Astrocyte of the spinal cord (primary cell): Measurements from ENCODE around the gene ACOT4.
"Not testable (repeated sequence)": the region's sequence is repeated elsewhere in the genome, so short reads cannot be mapped to it uniquely, and the experiment has no call there.

Experiments
- DNase-seq: peaks from one replicate; pipeline ENCODE4 v3.0.0; 2011; ENCODE audit warnings: low read depth, low spot score
- H3K4me3 ChIP-seq: 2 replicates; pipeline ENCODE4 v1.5.1; 2011; ENCODE audit warnings: low read depth, mild to moderate bottlenecking, low read length, moderate library complexity
- in situ Hi-C: cut with HindIII; loops from 2 replicates; pipeline ENCODE4 v1.10.0; 2017; ENCODE audit warnings: low sequenced_read_pairs
- TF ChIP-seq, protein P1 (sequence below): IDR thresholded peaks from 2 replicates; pipeline ENCODE4 v1.5.1; 2012; ENCODE audit warnings: low read depth, mild to moderate bottlenecking, low read length, inconsistent platforms

Gene ACOT4

GRCh38 chr14:73591690-73592449 lies at the start of gene ACOT4:
Gene ACOT4 (plus strand): TSS chr14:73591873. CDS start chr14:73591960, 87 bp downstream.
- H3K4me3 ChIP-seq, result peak within 1 kb of the TSS; percentile 48
- in situ Hi-C loops, result no loop called here
- TF ChIP-seq, protein P1, sequence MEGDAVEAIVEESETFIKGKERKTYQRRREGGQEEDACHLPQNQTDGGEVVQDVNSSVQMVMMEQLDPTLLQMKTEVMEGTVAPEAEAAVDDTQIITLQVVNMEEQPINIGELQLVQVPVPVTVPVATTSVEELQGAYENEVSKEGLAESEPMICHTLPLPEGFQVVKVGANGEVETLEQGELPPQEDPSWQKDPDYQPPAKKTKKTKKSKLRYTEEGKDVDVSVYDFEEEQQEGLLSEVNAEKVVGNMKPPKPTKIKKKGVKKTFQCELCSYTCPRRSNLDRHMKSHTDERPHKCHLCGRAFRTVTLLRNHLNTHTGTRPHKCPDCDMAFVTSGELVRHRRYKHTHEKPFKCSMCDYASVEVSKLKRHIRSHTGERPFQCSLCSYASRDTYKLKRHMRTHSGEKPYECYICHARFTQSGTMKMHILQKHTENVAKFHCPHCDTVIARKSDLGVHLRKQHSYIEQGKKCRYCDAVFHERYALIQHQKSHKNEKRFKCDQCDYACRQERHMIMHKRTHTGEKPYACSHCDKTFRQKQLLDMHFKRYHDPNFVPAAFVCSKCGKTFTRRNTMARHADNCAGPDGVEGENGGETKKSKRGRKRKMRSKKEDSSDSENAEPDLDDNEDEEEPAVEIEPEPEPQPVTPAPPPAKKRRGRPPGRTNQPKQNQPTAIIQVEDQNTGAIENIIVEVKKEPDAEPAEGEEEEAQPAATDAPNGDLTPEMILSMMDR, result no peak
- DNase-seq, result peak; percentile 19

DNA sequence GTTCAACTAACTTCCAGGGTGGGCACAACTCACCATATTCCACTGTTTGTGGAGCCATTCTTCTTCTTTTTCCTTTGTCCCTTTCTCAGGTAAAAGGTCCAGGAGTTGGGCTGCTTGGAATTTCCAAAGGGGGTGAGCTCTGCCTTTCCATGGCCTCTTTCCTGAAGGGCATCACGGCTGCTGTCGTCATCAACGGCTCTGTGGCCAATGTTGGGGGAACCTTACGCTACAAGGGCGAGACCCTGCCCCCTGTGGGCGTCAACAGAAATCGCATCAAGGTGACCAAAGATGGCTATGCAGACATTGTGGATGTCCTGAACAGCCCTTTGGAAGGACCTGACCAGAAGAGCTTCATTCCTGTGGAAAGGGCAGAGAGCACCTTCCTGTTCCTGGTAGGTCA lies 48.7 kb upstream of the ACOT4 start:
- H3K4me3 ChIP-seq, DNase-seq, in situ Hi-C loops: not testable (repeated sequence)

GRCh38 chr14:73545353-73545752 lies 46.3 kb upstream of the ACOT4 start:
- DNase-seq, in situ Hi-C loops: not testable (repeated sequence)

GRCh38 chr14:73549097-73549496 lies 42.6 kb upstream of the ACOT4 start:
- in situ Hi-C loops, H3K4me3 ChIP-seq, DNase-seq: not testable (repeated sequence)

More at GRCh38 chr14:73545353-73545752, 46.3 kb upstream of the ACOT4 start:
- H3K4me3 ChIP-seq, result not testable (repeated sequence)

GRCh38 chr14:73549889-73550524 lies 41.7 kb upstream of the ACOT4 start:
- DNase-seq, in situ Hi-C loops, H3K4me3 ChIP-seq: not testable (repeated sequence)

GRCh38 chr14:73553845-73554244 lies 37.8 kb upstream of the ACOT4 start:
- no peak for DNase-seq
- H3K4me3 ChIP-seq, result no peak overlapping the region
- in situ Hi-C loops, result no loop called here
- TF ChIP-seq, protein P1, result no peak

DNA sequence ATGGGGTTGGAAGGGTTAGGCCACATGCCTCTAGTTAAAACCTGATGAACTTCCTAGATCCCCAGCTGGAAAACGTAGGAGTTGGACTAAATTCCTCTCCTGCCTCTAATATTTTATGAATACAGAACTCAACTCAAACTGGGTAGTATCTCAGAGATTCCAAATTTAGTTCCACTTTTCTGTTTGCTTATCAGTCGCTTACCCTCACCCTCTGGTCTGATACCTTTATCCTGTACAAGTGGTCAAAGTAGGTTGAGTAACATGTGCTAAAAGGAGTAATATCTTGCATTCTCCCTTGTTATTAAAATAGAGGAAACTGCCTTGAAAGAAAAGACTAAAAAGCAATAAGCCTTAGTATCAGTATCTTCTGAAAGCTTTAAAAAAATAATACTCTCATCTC lies 34.5 kb upstream of the ACOT4 start:
- DNase-seq, H3K4me3 ChIP-seq, in situ Hi-C loops: not testable (repeated sequence)

DNA sequence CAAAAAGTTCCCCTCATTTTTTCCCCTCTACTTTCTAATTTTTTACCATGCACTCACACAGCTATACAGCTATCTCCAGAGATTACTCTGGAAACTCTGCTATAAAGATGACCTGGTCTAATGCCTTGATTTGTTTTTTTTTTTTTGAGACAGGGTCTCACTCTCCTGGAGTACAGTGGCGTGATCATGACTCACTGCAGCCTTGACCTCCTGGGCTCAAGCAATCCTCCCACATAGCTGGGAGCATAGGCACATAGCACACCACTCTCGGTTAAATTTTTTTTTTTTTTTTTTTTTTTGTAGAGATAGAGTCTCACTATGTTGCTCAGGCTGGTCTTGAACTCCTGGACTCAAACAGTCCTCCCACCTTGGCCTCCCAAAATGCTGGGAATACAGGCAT lies 33.4 kb upstream of the ACOT4 start:
- in situ Hi-C loops, DNase-seq, H3K4me3 ChIP-seq: not testable (repeated sequence)

DNA sequence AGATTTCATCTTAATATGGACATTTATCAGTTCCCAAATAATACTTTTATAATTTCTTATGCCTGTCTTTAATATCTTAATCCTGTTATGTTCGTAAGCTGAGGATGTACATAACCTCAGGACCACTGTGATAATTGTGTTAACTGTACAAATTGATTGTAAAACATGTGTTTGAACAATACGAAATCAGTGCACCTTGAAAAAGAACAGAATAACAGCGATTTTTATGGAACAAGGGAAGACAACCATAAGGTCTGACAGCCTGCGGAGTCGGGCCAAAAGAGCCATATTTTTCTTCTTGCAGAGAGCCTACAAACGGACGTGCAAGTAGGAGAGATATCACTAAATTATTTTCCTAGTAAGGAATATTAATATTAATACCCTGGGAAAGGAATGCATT lies 29.4 kb upstream of the ACOT4 start:
- H3K4me3 ChIP-seq, in situ Hi-C loops, DNase-seq: not testable (repeated sequence)

DNA sequence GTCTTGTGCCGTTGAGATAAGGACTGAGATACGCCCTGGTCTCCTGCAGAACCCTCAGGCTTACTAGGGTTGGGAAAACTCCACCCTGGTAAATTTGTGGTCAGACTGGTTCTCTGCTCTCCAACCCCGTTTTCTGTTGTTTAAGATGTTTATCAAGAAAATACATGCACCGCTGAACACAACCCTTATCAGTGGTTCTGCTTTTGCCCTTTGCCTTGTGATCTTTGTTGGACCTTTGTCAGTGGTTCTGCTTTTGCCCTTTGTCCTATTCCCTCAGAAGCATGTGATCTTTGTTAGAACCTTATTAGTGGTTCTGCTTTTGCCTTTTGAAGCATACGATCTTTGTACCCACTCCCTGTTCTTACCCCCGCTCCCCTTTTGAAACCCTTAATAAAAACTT lies 29.0 kb upstream of the ACOT4 start:
- DNase-seq, in situ Hi-C loops, H3K4me3 ChIP-seq: not testable (repeated sequence)

- in situ Hi-C loops, DNase-seq, H3K4me3 ChIP-seq: not testable (repeated sequence)
These were observed 25.2 kb upstream of the ACOT4 start for GRCh38 chr14:73566431-73566830.

GRCh38 chr14:73566935-73567334 lies 24.7 kb upstream of the ACOT4 start:
- DNase-seq, in situ Hi-C loops, H3K4me3 ChIP-seq: not testable (repeated sequence)
